ENCODE results near the gene INAFM2.

Gene INAFM2

GRCh38 chr15:40335938-40336743 lies 12.6 kb downstream of the INAFM2 start:
- H3K27ac ChIP-seq: no peak overlapping the region
- in situ Hi-C loops (cut with HindIII; ENCODE audit: low pct_ligation_motif_present, low sequenced_read_pairs): no loop called here
- peaks cover 26% of the 10 kb centered on the region for H3K36me3 ChIP-seq (replicated peaks)
- no peak for TF ChIP-seq CTCF (IDR thresholded peaks at IDR 0.05; ENCODE audit: low read depth, low read length, missing control alignments)
- H3K4me3 ChIP-seq (ENCODE audit: low read depth, low read length): no peak overlapping the region
- no peak for DNase-seq
- no peaks in the 10 kb centered on the region for H3K27me3 ChIP-seq (replicated peaks)

- no peak for DNase-seq
- TF ChIP-seq CTCF (IDR thresholded peaks at IDR 0.05; ENCODE audit: low read depth, low read length, missing control alignments): peak; percentile 22
- in situ Hi-C loops (cut with HindIII; ENCODE audit: low pct_ligation_motif_present, low sequenced_read_pairs): no loop called here
- H3K27me3 ChIP-seq (replicated peaks): no peaks in the 10 kb centered on the region
- no peak overlapping the region for H3K4me3 ChIP-seq (ENCODE audit: low read depth, low read length)
- peaks cover 26% of the 10 kb centered on the region for H3K36me3 ChIP-seq (replicated peaks)
- no peak overlapping the region for H3K27ac ChIP-seq
These were observed 13.2 kb downstream of the INAFM2 start for GRCh38 chr15:40336744-40337122.

- DNase-seq: no peak
- Histone ChIP-seq H3K36me3 (replicated peaks) (peaks cover 26% of the 10 kb centered on the region), H3K27ac (peak overlapping the region; percentile 95), H3K4me3 (ENCODE audit: low read depth, low read length) (no peak overlapping the region), H3K27me3 (replicated peaks) (no peaks in the 10 kb centered on the region)
- in situ Hi-C loops (cut with HindIII; ENCODE audit: low pct_ligation_motif_present, low sequenced_read_pairs): no loop called here
- no peak for TF ChIP-seq CTCF (IDR thresholded peaks at IDR 0.05; ENCODE audit: low read depth, low read length, missing control alignments)
These were observed 14.1 kb downstream of the INAFM2 start for GRCh38 chr15:40337597-40337996.

GRCh38 chr15:40338041-40338657 lies 14.7 kb downstream of the INAFM2 start:
- in situ Hi-C loops (cut with HindIII; ENCODE audit: low pct_ligation_motif_present, low sequenced_read_pairs): no loop called here
- peak; percentile 88 for TF ChIP-seq CTCF (IDR thresholded peaks at IDR 0.05; ENCODE audit: low read depth, low read length, missing control alignments)
- peak overlapping the region; percentile 56 for H3K4me3 ChIP-seq (ENCODE audit: low read depth, low read length)
- peak; percentile 64 for DNase-seq
- H3K36me3 ChIP-seq (replicated peaks): peaks cover 26% of the 10 kb centered on the region
- H3K27me3 ChIP-seq (replicated peaks): no peaks in the 10 kb centered on the region
- H3K27ac ChIP-seq: peak overlapping the region; percentile 95

GRCh38 chr15:40338921-40339620 lies 15.6 kb downstream of the INAFM2 start:
- Histone ChIP-seq H3K36me3 (replicated peaks) (peaks cover 26% of the 10 kb centered on the region), H3K4me3 (ENCODE audit: low read depth, low read length) (peak overlapping the region; percentile 56), H3K27ac (peak overlapping the region; percentile 95), H3K27me3 (replicated peaks) (no peaks in the 10 kb centered on the region)
- in situ Hi-C loops (cut with HindIII; ENCODE audit: low pct_ligation_motif_present, low sequenced_read_pairs): no loop called here
- no peak for TF ChIP-seq CTCF (IDR thresholded peaks at IDR 0.05; ENCODE audit: low read depth, low read length, missing control alignments)
- DNase-seq: peak; percentile 85
